Hepatocyte (in vitro differentiated cells): ENCODE data around the gene TTC38. TPM values are rescaled to one million over a fixed set of nuclear protein-coding genes. Genes with fewer than 3 reads are reported as not detected.

ENCODE experiments used
- DNase-seq: peaks from one replicate; pipeline ENCODE4 v3.0.0-alpha.2; 2016; ENCODE audit warnings: low spot score
- H2AFZ ChIP-seq: fragments of 200-600 bp; sonication (generic); 2 replicates; pipeline ENCODE4 v1.6.0; 2016; ENCODE audit warnings: antibody characterized with exemption, mild to moderate bottlenecking
- H3K27ac ChIP-seq: fragments of 200-600 bp; sonication (generic); 2 replicates; pipeline ENCODE4 v1.5.1; 2016; ENCODE audit warnings: mild to moderate bottlenecking
- H3K27me3 ChIP-seq: fragments of 200-600 bp; sonication (generic); 2 replicates; pipeline ENCODE4 v1.6.1; 2016
- H3K36me3 ChIP-seq: fragments of 200-600 bp; sonication (generic); replicated peaks from 2 replicates; pipeline ENCODE4 v1.5.1; 2016; ENCODE audit warnings: low read depth; ENCODE audit not compliant: insufficient read depth
- H3K4me1 ChIP-seq: fragments of 200-600 bp; sonication (generic); 2 replicates; pipeline ENCODE4 v1.5.1; 2016; ENCODE audit warnings: mild to moderate bottlenecking, moderate library complexity; ENCODE audit not compliant: insufficient read depth
- H3K4me2 ChIP-seq: fragments of 200-600 bp; sonication (generic); 2 replicates; pipeline ENCODE4 v1.6.0; 2016
- H3K4me3 ChIP-seq: fragments of 200-600 bp; sonication (generic); 2 replicates; pipeline ENCODE4 v1.5.1; 2016; ENCODE audit warnings: mild to moderate bottlenecking
- H3K79me2 ChIP-seq: fragments of 200-600 bp; sonication (generic); 2 replicates; pipeline ENCODE4 v1.6.0; 2017; ENCODE audit warnings: mild to moderate bottlenecking
- H3K9me2 ChIP-seq: fragments of 200-600 bp; sonication (generic); replicated peaks from 2 replicates; pipeline ENCODE4 v1.6.0; 2017; ENCODE audit warnings: mild to moderate bottlenecking; ENCODE audit not compliant: insufficient read depth
- H3K9me3 ChIP-seq: fragments of 200-600 bp; sonication (generic); 2 replicates; pipeline ENCODE4 v1.5.1; 2016; ENCODE audit warnings: low read depth, mild to moderate bottlenecking
- H4K20me1 ChIP-seq: fragments of 200-600 bp; sonication (generic); 2 replicates; pipeline ENCODE4 v1.6.0; 2016; ENCODE audit warnings: mild to moderate bottlenecking; ENCODE audit not compliant: insufficient read depth, poor library complexity, severe bottlenecking
- EZH2 ChIP-seq: fragments of 200-600 bp; sonication (generic); IDR thresholded peaks from 2 replicates; pipeline ENCODE4 v1.6.1; 2016; ENCODE audit warnings: antibody characterized with exemption, mild to moderate bottlenecking, borderline replicate concordance
- EZH2phosphoT487 ChIP-seq: fragments of 200-600 bp; sonication (generic); IDR thresholded peaks from one replicate; pipeline ENCODE4 v1.6.1; 2018; ENCODE audit warnings: antibody characterized with exemption, mild to moderate bottlenecking, low read depth, moderate library complexity; ENCODE audit not compliant: unreplicated experiment, severe bottlenecking
- WGBS: methylation state at CpG from one replicate; pipeline ENCODE4 v1.1.6; 2016; ENCODE audit warnings: low lambda C conversion rate; ENCODE audit errors: missing lambda C conversion rate; 5-methylcytosine and 5-hydroxymethylcytosine counted together
- polyA plus RNA-seq: library from polyadenylated mRNA; unstranded; fragments of >200 nt; fragmentation: Nextera tagmentation; extraction: Ambion mirVana; gene quantifications from 2 replicates; pipeline ENCODE4 v1.2.1, GENCODE V29; 2016
- total RNA-seq: library from RNA; depleted of rRNA; stranded (reverse); fragments of >200 nt; gene quantifications from 2 replicates; pipeline ENCODE4 v1.2.3, GENCODE V29; 2014
- TF ChIP-seq, protein P1 (sequence below): fragments of 200-600 bp; sonication (generic); IDR thresholded peaks from 2 replicates; pipeline ENCODE4 v1.5.1; 2016; ENCODE audit warnings: antibody characterized with exemption, mild to moderate bottlenecking; ENCODE audit not compliant: poor library complexity

The TTC38 gene
- total and polyA plus RNA-seq, 2 experiments from 2014 or later, result 48.3 to 85.8 TPM

DNA sequence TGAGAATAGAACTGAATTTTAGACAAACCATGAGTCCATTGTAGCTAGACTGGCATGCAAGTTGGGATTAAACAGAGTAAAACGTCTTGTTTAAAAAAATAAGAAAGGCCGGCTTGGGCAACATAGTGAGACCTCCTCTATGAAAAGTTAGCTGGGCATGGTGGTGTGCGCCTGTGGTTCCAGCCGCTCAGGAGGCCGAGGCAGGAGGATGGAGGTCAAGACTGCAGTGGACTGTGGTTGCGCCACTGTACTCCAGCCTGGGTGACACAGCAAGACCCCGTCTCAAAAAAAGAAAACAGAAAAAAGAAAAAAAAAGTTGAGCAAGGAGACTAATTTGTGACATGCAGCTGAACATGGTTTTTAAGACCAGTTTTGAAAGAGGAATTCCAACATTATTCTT is 41.2 kb upstream of the TTC38 start:
- Histone ChIP-seq H4K20me1 (no peaks in the 10 kb centered on the region), H3K4me2 (no peak overlapping the region), H3K4me1 (no peaks in the 10 kb centered on the region), H3K4me3 (no peak overlapping the region), H3K9me3 (no peaks in the 10 kb centered on the region), H3K27ac (no peak overlapping the region), H3K79me2 (no peaks in the 10 kb centered on the region), H3K27me3 (no peaks in the 10 kb centered on the region), H3K36me3 (no peaks in the 10 kb centered on the region), H2AFZ (no peak overlapping the region), H3K9me2 (no peaks in the 10 kb centered on the region)
- WGBS, result 96% methylated on average over 7 of the region's 7 CpGs
- no peak for DNase-seq
- TF ChIP-seq, protein P1, sequence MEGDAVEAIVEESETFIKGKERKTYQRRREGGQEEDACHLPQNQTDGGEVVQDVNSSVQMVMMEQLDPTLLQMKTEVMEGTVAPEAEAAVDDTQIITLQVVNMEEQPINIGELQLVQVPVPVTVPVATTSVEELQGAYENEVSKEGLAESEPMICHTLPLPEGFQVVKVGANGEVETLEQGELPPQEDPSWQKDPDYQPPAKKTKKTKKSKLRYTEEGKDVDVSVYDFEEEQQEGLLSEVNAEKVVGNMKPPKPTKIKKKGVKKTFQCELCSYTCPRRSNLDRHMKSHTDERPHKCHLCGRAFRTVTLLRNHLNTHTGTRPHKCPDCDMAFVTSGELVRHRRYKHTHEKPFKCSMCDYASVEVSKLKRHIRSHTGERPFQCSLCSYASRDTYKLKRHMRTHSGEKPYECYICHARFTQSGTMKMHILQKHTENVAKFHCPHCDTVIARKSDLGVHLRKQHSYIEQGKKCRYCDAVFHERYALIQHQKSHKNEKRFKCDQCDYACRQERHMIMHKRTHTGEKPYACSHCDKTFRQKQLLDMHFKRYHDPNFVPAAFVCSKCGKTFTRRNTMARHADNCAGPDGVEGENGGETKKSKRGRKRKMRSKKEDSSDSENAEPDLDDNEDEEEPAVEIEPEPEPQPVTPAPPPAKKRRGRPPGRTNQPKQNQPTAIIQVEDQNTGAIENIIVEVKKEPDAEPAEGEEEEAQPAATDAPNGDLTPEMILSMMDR, result no peak
- no peak for TF ChIP-seq EZH2phosphoT487
- no peak for TF ChIP-seq EZH2

DNA sequence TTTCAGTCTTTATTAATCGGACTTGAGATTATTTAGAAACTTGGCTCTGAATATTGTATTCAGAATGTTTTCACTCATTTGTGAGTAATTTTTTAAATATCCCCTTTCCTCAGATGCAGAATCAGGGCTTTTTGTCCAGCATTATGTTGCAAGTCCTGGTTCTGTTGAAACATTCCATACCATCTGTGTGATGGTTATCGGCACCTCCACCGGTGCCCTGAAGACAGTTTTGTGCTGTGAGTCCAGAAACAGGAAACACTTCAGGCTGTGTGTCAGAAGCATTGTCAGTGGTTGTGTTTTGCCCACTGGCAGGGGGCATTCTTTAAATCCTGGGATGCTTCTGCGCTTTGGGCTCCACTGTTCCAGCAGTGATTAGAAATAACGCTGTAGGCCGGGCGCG is 38.1 kb upstream of the TTC38 start:
- Histone ChIP-seq H3K4me1 (no peaks in the 10 kb centered on the region), H3K27me3 (no peaks in the 10 kb centered on the region), H3K9me3 (no peaks in the 10 kb centered on the region), H3K4me3 (no peak overlapping the region), H4K20me1 (no peaks in the 10 kb centered on the region), H3K9me2 (no peaks in the 10 kb centered on the region), H3K36me3 (no peaks in the 10 kb centered on the region), H3K27ac (no peak overlapping the region), H2AFZ (no peak overlapping the region), H3K4me2 (no peak overlapping the region), H3K79me2 (no peaks in the 10 kb centered on the region)
- TF ChIP-seq EZH2 (no peak), EZH2phosphoT487 (no peak)
- TF ChIP-seq, protein P1, result no peak
- DNase-seq, result no peak
- 93% methylated on average over 8 of the region's 8 CpGs for whole genome bisulfite sequencing

DNA sequence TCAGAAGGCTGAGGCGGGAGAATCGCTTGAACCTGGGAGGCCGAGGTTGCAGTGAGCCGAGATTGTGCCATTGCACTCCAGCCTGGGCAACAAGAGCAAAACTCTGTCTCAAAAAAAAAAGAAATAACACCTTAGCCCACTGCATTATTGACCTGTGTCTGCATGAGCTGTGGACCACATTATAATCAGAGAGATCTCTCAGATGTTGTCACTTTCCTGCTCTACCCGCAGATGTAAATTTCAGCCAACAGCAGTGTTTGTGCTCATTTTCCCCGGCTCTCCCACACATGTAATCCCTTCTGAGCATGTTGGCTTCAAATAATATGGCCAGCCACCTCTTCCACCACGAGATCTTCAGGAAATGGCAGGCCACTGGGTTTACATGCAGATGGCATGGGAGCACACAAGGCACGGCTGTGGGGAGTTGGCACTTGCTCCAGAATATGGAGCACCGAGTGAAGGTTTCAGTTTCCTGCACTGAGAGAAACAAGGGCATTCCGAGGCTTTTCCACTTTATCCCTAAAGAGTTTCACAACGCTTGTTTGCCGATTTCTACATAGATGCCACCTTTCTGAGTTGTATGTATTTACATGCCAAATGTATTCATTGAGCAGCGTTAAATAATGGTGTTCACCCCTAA is 37.4 kb upstream of the TTC38 start:
- Histone ChIP-seq H3K9me2 (no peaks in the 10 kb centered on the region), H3K4me1 (no peaks in the 10 kb centered on the region), H3K36me3 (no peaks in the 10 kb centered on the region), H3K27ac (no peak overlapping the region), H3K4me3 (no peak overlapping the region), H2AFZ (no peak overlapping the region), H4K20me1 (no peaks in the 10 kb centered on the region), H3K9me3 (no peaks in the 10 kb centered on the region), H3K27me3 (no peaks in the 10 kb centered on the region), H3K4me2 (no peak overlapping the region), H3K79me2 (no peaks in the 10 kb centered on the region)
- no peak for DNase-seq
- TF ChIP-seq, protein P1, result no peak
- TF ChIP-seq EZH2phosphoT487, result no peak
- TF ChIP-seq EZH2, result no peak
- 93% methylated on average over 10 of the region's 13 CpGs for WGBS
